Measurements from ENCODE around the gene CERS4.

DNA sequence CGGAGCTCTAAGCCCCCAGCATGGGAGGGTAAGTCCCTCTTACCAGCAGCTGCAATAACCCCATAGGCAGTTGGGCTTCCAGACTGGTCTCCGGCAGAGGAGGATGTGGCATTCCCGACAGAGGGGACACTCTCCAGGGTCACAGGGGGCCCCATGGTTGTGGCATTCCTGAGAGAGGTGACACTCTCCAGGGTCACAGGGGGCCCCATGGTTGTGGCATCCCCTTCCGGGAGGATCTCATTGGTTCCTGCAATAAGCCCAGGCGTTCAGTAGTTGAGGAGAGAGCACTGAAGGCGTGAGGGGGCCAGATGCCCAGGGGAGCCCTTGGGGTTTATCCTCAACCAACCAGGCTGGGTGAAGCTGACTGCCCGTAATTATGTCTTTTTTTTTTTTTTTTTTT is 93.6 kb downstream of the CERS4 start:
- TF ChIP-seq POLR2A (IDR thresholded peaks at IDR 0.05) (no peak), CTCF (IDR thresholded peaks at IDR 0.05 in 4 of 5, conservative IDR thresholded peaks at IDR 0.05 in 1 of 5) (no peak)

Data from gastrocnemius medialis (tissue), 4 donors.